HG03097 (cell line): Measurements from ENCODE around the gene MTMR10.

Experiments
- ATAC-seq: cut with Tn5 transposase; IDR thresholded peaks from one replicate; pipeline ENCODE4 v1.9.1; 2021; ENCODE audit not compliant: unreplicated experiment, low FRiP score

Gene MTMR10

DNA sequence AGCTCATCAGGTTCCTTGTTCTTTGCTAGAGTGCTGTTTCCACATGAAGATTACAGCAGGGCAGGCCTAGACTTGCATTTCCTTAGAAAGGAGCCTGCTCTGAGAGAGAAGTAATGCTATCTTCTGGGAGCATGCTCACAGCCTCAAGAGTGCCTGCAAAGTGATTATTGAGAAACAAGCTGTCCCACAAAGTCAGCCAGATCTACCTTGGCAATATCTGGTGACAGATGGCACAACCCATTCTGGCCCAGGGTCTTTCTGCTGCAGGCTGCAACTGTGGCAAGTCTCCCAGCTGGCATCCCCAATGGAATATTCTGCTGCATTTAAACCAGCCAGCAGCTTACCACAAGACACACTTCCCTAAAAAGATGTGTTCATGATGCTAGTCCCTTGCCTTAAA, 29.3 kb downstream of the MTMR10 start:
- ATAC-seq: no peak

DNA sequence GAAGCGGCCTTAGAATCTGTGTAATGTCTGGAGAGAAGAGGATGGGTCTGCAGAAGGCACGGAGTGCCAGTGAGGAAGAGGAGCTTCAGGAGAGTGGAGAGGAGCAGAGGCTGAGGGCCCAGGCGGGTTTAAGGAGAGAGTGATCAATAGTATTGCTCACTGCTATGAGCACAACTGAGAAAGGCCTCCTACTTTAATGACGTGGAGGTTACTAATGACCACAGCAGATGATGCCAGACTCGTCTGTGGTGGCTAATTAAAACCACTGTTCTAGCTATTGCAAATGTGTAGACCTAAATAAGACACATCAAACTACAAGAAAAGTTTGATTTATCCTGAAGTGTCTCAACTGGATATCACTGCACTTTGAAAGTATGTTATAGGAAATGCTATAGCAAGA, 33.2 kb downstream of the MTMR10 start:
- ATAC-seq: no peak

DNA sequence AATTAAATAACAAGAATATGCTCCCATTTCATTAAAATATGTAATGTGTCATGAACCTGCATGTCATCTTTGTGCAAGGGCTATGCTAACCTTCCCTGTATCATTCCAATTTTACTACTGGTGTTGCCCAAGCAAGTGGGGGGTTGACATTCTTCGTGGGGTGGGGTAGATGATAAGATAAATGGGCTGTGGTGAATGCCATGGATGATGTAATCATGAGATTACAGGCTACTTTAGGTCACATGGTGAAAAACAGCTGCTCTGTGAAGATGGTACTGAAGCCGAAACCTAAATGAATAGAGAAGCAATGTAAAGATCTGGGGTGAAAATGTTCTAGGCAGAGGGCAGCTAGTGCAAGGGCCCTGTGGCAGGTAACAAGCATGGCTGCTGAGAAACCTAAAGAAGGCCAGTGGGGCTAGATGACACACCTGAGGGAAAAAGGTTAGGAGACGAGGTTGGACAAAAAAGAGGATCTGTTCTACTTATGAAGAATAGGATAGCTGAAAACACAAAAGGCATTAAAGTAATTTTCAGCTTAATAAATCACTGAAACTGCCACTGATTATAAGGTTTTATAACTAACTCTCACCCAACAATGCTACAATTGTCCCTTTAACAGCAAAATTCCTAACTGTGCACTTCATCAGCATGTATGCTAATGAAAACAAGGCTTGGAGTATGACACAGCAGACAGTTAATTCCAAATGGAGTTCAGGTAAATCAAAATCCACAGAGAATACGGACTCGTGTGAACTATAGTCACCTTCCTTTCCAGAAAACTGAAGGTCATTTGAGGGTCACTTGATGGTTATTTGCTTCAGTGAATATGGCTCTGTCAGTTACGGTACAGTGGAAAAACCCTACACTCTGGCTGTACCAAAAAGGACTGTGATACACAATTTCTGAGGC, 35.0 kb downstream of the MTMR10 start:
- ATAC-seq: no peak

DNA sequence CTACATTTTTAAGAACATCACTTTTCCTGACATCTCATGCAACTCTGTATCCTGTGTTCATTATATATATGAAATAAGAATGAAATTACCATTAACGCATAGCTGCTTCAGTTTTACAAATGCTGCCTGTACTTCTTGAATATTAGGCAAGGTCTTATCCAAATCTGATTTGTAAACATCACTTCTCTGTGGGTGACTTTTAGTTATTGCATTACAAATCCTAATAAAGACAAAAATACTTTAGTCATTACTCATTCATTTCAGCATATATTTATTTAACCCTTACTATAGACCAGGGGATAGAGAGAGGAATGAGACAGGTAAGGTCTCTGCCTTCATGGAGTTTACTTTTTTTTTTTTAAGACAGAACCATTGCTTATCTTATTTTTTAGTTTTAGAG, 36.8 kb downstream of the MTMR10 start:
- no peak for ATAC-seq

DNA sequence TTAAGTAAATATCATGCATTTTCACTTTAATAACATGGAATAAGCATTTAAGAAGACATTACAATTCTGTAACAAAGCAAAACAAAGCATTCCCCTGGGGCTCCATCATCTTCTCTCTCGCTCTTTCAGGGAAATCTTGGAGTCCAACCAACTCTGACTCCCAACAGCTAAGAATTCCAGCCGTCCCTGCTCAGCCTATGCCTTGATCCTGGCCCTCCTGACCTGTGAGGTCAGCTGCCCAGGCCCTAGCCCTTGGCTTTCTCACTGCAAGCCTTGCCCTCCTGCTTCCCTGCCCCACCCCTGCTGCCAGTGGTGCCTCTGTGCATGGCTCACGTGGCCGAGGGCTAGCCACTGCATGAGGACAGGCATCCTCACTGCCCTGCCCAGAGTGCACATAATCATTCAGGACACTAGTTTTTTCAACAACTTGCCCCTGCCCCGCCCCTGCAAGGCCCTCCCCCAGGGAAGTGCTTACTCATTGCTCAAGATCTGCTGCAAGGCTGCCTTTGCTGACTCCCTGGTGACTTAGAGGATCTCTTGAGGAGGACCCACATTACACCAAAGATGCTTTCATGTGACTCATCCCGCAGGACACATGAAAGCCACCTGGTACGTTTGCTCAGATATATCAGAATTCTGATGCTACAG, 37.6 kb downstream of the MTMR10 start:
- ATAC-seq: no peak

DNA sequence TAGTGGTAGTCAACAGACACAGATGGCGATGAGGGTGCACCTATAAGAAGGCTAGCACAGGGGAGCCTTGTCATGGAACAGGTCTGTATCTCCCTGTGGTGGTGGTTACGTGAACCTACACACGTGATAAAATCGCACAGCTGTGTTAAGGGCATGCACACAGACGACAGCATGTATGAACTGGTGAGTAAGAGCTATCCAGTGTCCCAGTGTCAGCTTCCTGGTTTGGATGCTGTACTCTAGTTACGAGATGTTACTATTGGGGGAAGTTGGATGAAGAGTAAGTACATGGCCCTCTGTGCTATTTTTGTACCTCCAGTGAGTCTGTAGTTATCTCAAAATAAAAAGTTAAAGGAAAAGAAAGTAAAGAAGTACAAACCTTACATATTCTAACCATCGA, 38.2 kb downstream of the MTMR10 start:
- ATAC-seq: no peak

DNA sequence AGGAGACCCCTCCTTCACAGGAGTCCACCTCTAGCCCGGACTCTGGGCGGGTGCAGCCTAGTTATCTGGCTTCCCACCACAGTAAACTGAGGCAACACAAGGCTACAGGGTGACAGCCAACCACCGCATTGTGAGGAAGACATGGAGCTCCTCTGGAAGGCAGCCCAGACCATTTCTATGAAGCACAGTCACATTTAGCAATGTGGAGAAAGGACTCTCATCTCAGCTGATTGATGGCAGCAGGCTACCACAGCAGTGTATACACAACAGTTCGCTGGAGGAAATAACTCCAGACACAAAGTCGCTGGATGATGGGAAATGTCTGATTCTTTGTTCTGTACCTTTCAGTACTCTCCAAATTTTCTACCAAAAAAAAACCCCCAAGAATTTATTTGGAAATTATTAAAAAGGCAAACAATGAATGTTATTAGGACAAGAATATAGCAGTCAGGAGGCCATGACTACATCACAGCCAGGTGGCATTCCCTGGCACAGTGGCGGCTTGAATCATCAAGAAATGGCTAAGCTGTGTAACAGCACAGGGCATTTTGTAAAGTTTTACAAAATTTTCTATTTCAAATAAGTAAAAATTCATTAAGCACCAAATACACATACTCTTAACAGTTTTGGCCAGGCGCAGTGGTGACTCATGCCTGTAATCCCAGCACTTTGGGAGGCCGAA, 47.6 kb downstream of the MTMR10 start:
- ATAC-seq: no peak

DNA sequence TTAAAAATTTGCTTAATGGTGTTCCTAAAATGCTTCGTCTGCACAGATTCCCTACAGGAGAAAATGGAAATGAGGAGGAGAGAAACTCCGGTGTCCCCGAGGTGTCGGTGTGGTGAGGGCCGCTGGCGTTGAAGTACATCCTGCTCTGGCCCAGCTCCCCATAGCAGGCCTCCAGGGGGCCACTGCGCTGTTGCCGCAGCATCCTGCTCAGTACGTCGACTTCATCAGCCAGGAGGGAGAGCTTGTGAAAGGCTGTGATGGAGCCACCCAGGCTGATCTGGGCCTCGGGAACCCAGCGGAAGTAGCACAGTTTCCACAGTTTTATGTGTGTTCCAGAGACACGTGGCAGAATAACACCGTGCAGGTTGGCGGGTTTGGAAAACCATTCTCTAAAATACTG, 49.9 kb downstream of the MTMR10 start:
- ATAC-seq: no peak

DNA sequence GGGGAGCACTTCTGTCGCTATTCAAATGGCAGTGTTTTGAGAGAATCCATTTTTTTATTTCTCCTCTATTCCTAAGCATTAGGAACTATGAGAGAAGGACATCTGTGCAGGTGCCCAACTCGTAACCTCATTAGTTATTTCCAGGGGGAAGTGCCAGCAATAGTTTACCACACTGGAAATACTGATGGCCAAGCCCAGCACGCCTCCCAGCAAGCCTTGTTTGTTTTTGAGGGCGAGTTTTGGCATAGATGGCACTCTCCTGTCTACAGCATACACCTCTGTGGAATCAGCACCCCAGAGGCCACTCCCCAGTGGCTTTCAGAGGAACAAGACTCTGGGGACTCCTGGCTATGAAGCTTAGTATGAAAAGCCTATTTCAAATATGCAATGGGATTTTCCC, 51.1 kb downstream of the MTMR10 start:
- ATAC-seq: no peak

DNA sequence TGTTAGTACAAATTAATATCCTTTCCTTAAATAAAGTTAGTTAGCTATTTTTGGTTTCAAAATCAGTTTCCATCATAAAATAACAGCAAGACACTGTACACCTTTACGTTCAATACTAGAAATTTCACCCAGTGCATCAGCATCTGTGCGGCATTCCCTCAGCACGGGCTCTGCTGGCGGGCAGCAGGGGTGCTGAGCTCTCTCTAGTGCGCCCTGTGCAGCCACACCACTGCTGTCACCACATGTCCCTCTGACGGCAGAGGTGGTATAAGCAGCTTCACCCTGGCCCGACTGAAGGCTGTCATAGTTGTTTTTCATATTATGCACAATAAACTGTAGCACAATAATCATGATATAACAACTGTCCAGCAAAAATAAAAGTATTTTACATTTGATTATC, 52.3 kb downstream of the MTMR10 start:
- no peak for ATAC-seq

DNA sequence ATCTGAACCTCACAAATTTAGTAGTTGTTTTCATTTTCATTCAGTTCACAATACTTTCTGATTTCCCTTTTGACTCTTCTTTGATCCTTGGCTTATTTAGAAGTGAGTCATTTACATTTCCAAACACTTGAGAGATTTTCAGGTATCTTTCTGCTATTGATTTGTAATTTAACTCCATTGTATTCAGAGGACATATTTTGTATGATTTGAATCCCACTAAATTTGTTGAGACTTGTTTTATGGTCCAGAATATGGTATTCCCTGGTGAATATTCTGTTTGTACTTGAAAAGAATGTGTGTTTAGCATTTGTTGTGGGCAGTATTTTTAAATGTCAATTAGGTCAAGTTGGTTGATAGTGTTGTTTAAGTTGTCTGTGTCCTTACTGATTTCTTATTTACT, 58.1 kb downstream of the MTMR10 start:
- no peak for ATAC-seq

DNA sequence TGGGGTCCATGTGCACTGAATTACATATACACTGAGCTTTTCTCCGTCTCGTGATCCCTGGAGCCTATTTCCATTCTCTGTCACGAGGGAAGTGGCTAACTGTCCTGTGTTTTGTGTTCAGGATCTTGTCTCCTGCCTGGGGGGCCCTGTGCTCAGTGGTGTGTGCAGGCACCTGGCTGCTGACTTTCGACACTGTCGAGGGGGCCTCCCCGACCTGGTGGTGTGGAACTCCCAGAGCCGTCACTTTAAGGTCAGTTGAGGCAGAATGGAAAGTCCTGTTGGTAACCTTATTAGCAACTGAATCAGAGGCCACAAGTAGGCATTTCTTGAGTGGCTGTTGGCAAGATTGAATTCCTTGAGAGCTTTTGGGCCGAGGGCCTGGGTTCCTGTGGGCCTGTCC, 61.0 kb downstream of the MTMR10 start:
- ATAC-seq: no peak

DNA sequence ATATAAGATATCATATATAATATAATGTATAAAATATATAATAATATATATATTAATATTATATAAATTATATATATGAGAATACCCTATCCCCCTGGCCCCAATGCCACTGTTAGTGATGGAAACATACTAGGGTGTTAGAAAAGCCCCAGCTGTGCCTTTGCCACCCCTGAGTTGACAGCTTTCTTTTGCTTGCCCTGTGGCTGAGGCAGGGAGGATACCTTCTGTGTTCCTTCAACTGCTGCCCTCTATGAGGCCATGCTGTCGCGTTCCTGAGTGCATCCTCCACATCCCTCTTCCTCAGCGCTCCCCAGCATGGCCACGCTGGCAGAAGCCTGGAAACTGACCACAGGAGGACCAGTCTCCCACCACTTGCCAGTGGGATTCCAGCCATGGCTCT, 61.4 kb downstream of the MTMR10 start:
- no peak for ATAC-seq

DNA sequence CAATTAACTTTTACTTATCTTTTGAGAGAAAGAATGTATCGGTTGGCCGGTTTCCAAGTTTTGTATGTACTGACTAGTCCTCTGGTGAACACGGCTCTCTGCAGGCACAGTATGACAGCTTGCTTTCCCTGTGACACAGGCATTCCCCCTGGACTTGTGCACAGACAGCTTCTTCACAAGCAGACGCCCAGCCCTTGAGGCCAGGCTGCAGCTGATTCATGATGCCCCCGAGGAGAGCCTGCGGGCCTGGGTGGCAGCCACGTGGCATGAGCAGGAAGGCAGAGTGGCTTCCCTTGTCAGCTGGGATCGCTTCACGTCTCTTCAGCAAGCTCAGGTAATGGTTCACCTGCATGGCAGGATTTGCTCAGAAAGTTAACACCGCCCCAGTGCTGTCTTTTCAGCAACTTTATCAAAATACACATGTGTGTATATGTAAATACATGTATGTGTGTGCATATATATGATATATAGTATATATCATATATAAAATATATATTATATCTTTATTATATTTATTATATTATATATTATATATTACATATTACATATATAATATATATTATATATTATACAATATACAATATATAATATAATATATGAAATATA, 62.3 kb downstream of the MTMR10 start:
- ATAC-seq: no peak

DNA sequence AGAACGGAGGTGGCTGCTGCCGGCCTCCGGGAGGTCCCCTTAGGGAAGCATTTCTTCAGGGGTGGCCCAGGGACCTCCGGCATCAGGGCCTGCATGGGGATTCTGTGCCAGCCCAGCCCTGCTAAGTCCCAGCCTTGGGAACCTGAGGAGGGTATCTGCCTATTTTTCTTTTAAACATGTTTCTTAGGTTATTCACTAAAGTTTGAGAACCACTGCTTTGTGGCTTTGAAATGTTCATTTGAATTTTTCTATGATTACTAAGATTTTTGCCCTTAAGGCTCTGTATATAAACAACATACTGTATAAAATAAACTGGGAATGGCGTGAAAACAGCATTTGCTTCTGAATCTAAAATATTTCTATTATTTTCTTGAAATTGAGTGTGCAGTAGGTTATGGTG, 63.4 kb downstream of the MTMR10 start:
- no peak for ATAC-seq

DNA sequence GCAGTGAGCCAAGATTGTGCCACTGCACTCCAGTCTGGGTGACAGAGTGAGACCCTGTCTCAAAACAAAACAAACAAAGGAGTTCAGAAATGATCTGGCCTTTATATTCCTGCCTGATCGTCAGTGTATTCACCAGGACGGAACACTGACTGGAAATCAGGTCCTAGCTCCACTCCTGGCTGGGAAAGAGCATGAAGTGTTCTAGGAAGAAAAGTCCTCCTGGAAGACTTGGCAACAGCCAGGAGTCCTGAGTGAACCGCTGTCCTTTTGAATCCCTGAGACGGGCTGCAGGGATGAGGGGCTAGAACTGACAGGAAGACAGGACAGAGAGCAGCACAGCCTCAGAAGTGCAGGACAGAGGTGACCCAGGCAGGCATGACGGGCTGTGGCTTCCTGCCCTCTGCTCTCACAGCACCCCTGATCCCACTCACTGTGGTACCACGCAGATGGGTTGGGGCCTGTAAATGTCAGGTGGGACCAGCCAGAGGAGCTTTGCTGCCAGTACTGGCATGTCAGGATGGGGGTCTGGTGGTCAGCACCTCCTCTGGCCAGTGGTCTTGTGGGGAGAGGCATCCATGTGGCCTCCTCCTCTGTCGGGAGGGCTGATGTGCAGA, 64.2 kb downstream of the MTMR10 start:
- no peak for ATAC-seq

DNA sequence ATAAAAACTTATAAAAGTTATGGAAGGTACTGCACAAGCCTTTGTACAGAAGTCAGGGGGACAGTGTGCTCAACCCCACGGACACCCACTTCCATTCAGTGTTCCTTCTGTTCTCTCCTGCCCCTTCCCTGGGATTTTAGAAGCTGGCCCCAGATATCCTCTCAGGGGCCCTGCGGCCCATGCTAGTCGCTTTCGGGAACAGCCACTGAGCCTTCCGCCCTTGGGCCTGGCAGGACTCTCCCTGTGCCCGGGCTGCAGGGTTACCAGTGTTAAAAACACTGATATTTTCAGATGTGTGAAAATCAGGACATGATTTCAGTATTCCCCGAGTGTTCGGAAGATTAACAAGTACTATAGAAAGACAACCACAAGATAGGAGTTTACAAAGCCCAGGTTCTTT, 65.3 kb downstream of the MTMR10 start:
- no peak for ATAC-seq

DNA sequence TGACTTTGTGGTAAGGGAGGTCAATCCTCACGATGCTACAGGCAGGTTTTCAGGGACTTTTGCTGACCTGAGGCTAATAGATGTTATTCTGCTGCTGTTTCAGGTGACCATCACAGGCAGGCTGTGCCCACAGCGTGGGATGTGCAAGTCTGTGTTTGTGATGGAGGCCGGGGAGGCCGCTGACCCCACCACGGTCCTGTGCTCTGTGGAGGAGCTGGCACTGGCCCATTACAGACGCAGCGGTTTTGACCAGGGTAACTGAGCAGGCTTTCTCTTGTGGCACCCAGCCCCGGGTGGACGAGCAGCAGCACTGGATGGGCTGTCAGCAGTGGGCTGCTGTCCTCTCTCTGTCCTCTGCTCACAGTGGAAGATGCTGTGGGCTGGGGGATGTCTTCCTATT, 65.7 kb downstream of the MTMR10 start:
- ATAC-seq: no peak

DNA sequence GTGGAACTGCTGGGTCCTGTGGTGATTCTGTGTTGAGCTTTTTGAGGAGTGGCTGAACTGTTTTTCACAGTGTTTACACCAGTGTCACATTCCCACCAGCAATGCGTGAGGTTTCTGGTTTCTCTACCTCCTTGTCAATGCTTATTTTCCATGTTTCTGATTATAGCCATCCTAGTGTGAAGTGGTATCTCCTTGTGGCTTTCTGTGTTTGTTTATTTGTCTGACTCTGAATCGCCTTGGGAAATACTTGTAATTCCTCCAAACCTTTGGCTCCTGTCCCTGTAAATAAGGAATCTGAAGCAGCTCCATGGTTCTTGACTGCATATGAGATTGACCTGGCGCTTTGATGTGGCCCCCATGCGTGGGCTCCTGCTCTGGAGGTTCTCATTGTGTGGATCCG, 67.1 kb downstream of the MTMR10 start:
- no peak for ATAC-seq

DNA sequence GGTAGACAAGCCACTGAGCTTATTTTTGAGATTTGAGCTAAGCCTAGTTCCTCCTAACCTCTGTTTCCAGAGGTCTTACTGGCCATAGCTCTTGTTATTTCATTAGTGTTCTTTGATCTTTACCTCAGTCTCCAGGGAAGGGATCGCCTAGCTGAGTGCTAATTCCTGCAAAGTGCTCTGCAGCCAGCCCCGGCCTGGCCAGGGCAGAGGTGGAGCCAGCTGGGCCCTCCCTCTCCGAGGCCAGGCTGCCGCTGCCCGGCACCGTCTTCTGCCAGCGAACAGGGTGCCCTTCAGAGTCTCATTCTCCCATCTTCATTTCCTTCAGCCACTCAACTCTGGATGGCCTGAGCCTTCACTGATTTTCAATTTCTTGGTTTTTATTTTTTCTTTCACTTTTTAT, 68.0 kb downstream of the MTMR10 start:
- no peak for ATAC-seq
